Activated CD4-positive, alpha-beta T cell treated with anti-CD3 and anti-CD28 coated beads, Interleukin-2, amount 10 ng/mL, durations not matched to agents 7 days and 5 days (primary cell): ENCODE data around the gene SRPX2. TPM values are rescaled to one million over a fixed set of nuclear protein-coding genes. Genes with fewer than 3 reads are reported as not detected.

Experiments
- CTCF ChIA-PET: fragments of 350-600 bp; sonication (Branson Sonifier 250); formaldehyde crosslinking; loops from one replicate; lab custom pipeline; 2021; ENCODE audit warnings: antibody characterized with exemption; lab: Charles Lee
- POLR2A ChIA-PET: fragments of 350-600 bp; sonication (Branson Sonifier 250); formaldehyde crosslinking; loops from one replicate; lab custom pipeline; 2021; ENCODE audit warnings: antibody characterized with exemption; lab: Charles Lee
- DNase-seq: peaks from one replicate; pipeline ENCODE4 v3.0.0-alpha.2; 2020
- H3K27ac Mint-ChIP-seq: one replicate; pipeline ENCODE4 v1.8.0; 2021; ENCODE audit warnings: mild to moderate bottlenecking, moderate library complexity, mixed read lengths
- H3K27me3 Mint-ChIP-seq: one replicate; pipeline ENCODE4 v1.8.0; 2021; ENCODE audit warnings: mixed read lengths
- H3K36me3 Mint-ChIP-seq: one replicate; pipeline ENCODE4 v1.8.0; 2021; ENCODE audit warnings: low read depth, mixed read lengths
- H3K4me1 Mint-ChIP-seq: one replicate; pipeline ENCODE4 v1.8.0; 2021; ENCODE audit warnings: mixed read lengths
- H3K4me3 Mint-ChIP-seq: one replicate; pipeline ENCODE4 v1.8.0; 2021; ENCODE audit warnings: mild to moderate bottlenecking, moderate library complexity, mixed read lengths
- H3K9me3 Mint-ChIP-seq: one replicate; pipeline ENCODE4 v1.8.0; 2021; ENCODE audit warnings: mixed read lengths
- total RNA-seq, 2 experiments: library from RNA; stranded (reverse); gene quantifications; one replicate each; pipeline ENCODE4 v1.2.3, GENCODE V29; 2021

SRPX2 gene
- total RNA-seq, 2 experiments from 2014 or later: not detected

GRCh38 chrX:100636321-100636991 lies 7.5 kb upstream of the SRPX2 start, which contains the start of gene TSPAN6:
TSS of gene TSPAN6 (minus strand) at chrX:100636806. CDS start at chrX:100636694, 112 bp downstream.
- peaks cover 16% of the 10 kb centered on the region for H3K27me3 Mint-ChIP-seq
- CTCF ChIA-PET: no interaction called here
- POLR2A ChIA-PET: no interaction called here
- no peaks in the 10 kb centered on the region for H3K36me3 Mint-ChIP-seq
- no peaks in the 10 kb centered on the region for H3K9me3 Mint-ChIP-seq
- H3K4me1 Mint-ChIP-seq: peaks cover 7% of the 10 kb centered on the region
- no peak within 1 kb of the TSS for H3K27ac Mint-ChIP-seq
- DNase-seq: peak; percentile 74
- H3K4me3 Mint-ChIP-seq: peak within 1 kb of the TSS; percentile 77

DNA sequence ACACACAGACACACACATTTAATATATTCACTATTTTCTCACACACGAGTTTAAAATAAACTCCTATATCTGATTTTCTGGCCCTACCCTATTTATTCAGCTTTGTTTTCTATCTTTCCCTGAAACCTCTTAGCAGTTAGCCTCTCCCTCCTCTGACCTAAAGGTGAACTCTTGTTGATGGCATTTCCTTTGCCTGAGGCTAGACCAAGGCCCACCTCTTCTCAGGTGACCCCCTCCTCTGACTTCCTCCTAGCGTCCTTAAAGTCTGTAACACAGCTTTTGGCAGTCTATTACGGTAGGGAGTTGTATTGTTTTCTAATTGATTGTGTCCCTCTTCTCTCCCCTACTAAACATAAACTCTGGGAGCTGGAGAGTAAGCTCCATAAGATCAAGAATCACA lies 1.7 kb upstream of the SRPX2 start:
- ChIA-PET CTCF (no interaction called here), POLR2A (no interaction called here)
- DNase-seq: no peak
- H3K36me3 Mint-ChIP-seq: no peaks in the 10 kb centered on the region
- H3K4me3 Mint-ChIP-seq: no peak overlapping the region
- peaks cover 14% of the 10 kb centered on the region for H3K27me3 Mint-ChIP-seq
- no peak overlapping the region for H3K27ac Mint-ChIP-seq
- H3K4me1 Mint-ChIP-seq: no peaks in the 10 kb centered on the region
- H3K9me3 Mint-ChIP-seq: no peaks in the 10 kb centered on the region

- ChIA-PET POLR2A (no interaction called here), CTCF (no interaction called here)
- no peaks in the 10 kb centered on the region for H3K36me3 Mint-ChIP-seq
- no peaks in the 10 kb centered on the region for H3K9me3 Mint-ChIP-seq
- DNase-seq: no peak
- no peak overlapping the region for H3K27ac Mint-ChIP-seq
- H3K4me1 Mint-ChIP-seq: no peaks in the 10 kb centered on the region
- H3K4me3 Mint-ChIP-seq: no peak overlapping the region
- peaks cover 13% of the 10 kb centered on the region for H3K27me3 Mint-ChIP-seq
These were observed 787 bp upstream of the SRPX2 start for GRCh38 chrX:100643212-100643611.

GRCh38 chrX:100645106-100645505 lies 1.1 kb downstream of the SRPX2 start:
- H3K36me3 Mint-ChIP-seq: no peaks in the 10 kb centered on the region
- H3K4me3 Mint-ChIP-seq: no peak overlapping the region
- H3K4me1 Mint-ChIP-seq: no peaks in the 10 kb centered on the region
- CTCF ChIA-PET: no interaction called here
- POLR2A ChIA-PET: no interaction called here
- no peaks in the 10 kb centered on the region for H3K9me3 Mint-ChIP-seq
- DNase-seq: no peak
- H3K27ac Mint-ChIP-seq: no peak overlapping the region
- peaks cover 6% of the 10 kb centered on the region for H3K27me3 Mint-ChIP-seq

GRCh38 chrX:100647095-100647494 lies 3.1 kb downstream of the SRPX2 start:
- Mint-ChIP-seq H3K27me3 (peaks cover 6% of the 10 kb centered on the region), H3K36me3 (no peaks in the 10 kb centered on the region), H3K9me3 (no peaks in the 10 kb centered on the region)

GRCh38 chrX:100647739-100648138 lies 3.7 kb downstream of the SRPX2 start:
- no peak for DNase-seq

More at GRCh38 chrX:100647095-100647494, 3.1 kb downstream of the SRPX2 start:
- ChIA-PET CTCF (no interaction called here), POLR2A (no interaction called here)
- DNase-seq: no peak
- Mint-ChIP-seq H3K4me1 (no peaks in the 10 kb centered on the region), H3K27ac (no peak overlapping the region), H3K4me3 (no peak overlapping the region)

DNA sequence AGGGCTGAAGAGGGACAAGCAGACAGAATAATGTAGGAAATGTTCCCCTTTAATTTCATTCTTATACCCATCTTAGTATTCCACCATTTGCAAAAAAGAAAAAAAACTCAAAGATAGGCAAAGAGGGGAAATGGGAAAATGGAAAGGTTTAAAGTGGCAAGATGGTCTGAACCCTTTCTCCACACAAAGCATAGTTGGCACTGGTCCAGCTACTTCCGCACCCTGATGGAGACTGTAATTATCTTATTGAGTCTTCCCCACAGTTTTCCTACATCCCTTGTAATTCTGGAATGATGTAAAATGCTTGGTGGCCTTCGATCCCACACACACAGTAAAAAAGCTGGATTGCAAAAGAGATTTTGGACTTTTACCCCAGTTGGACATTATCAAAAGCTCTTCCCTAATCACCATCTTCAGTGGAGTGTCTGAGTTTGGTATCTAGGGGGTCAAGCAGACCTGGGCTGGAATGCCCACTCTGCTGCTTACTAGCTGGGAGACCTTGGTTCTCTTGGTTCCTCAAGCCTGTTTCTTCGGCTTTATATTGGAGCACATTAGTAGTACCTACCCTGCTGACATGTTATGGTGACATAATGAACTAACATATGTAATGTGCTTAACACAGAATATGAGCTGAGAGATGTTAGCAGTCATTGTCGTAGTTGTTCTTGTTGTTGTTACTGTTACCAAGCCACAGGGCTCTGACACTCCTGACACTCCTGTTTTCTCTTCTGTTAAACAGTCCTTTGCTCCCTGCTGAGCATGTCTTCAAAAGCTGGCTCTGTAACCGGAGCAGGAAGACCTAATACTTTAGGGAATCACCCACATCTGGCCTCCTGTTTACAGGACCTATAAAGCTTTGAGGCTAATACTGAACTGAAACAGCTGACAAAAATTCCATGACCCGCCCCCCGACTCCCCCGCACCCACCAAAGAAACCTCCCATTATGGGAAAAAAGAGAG lies 4.7 kb downstream of the SRPX2 start:
- no peak overlapping the region for H3K4me3 Mint-ChIP-seq
- POLR2A ChIA-PET: no interaction called here
- CTCF ChIA-PET: no interaction called here

More at GRCh38 chrX:100647739-100648138, 3.7 kb downstream of the SRPX2 start:
- H3K27me3 Mint-ChIP-seq: peaks cover 6% of the 10 kb centered on the region
- no peak overlapping the region for H3K4me3 Mint-ChIP-seq
- no peak overlapping the region for H3K27ac Mint-ChIP-seq
- H3K36me3 Mint-ChIP-seq: no peaks in the 10 kb centered on the region
- no peaks in the 10 kb centered on the region for H3K4me1 Mint-ChIP-seq
- ChIA-PET CTCF (no interaction called here), POLR2A (no interaction called here)
- H3K9me3 Mint-ChIP-seq: no peaks in the 10 kb centered on the region

DNA sequence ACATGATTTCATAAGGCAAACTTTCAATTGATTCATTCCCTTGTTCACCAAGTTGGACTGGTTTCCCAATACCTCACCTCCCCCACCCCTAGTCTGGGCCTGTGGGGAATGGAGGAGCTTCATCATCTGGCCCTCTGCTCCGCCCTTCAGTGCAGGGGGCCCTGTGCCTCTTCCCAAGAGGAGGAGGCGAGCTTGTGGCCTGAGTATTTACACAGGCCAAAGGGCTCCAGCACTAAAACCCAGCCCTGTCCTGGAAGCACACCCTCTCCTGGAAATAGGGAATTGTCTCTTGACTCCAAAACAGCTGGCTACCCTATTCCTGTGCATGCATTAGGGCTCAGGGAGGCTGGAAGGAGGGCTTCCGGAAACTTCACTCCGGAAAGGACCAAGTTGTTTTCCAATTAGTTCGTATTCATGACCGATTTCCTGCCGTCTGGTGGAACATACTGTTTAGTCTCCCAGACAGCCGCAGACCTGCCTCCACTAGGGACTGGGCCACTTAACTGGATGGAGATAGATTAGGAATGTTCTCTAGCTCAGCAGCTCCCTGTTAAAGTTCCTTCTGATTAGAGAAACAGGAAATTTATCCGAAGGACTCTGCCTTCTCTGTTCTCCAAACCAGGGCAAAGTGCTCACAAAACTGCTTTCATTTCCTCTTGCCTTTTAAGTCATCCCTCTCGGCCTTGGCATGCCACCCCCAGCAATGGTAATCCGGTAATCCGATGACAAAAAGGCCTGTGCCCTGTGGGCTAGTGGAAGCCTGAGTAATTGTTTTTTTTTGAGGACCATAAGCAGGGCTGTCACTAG lies 5.8 kb downstream of the SRPX2 start:
- H3K4me3 Mint-ChIP-seq: no peak overlapping the region
- no peaks in the 10 kb centered on the region for H3K36me3 Mint-ChIP-seq
- DNase-seq: no peak
- peaks cover 6% of the 10 kb centered on the region for H3K27me3 Mint-ChIP-seq
- H3K4me1 Mint-ChIP-seq: no peaks in the 10 kb centered on the region
- ChIA-PET CTCF (no interaction called here), POLR2A (no interaction called here)
- no peaks in the 10 kb centered on the region for H3K9me3 Mint-ChIP-seq
- no peak overlapping the region for H3K27ac Mint-ChIP-seq

More for the DNA sequence above, 4.7 kb downstream of the SRPX2 start:
- H3K9me3 Mint-ChIP-seq: no peaks in the 10 kb centered on the region
- no peak overlapping the region for H3K27ac Mint-ChIP-seq
- no peaks in the 10 kb centered on the region for H3K36me3 Mint-ChIP-seq
- peaks cover 9% of the 10 kb centered on the region for H3K27me3 Mint-ChIP-seq
- no peaks in the 10 kb centered on the region for H3K4me1 Mint-ChIP-seq
- no peak for DNase-seq

DNA sequence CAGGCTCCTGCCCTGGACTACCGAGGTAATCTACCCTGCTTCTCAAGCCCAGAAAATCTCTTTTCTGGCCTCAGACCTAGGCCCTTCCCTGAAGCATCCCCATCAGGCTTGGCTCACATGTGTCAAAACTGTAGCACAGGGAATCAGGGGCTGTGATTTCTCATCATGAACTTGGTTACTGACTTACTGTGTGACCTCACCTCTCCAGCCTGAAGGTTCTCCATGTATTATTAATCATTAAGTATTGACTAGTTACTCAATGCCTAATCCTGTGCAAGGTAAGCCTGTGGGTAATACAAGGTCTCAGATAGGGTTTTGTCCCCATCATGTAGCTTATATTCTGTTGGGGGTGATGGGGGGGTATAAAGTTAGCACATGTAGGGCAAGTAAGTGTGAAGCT lies 6.8 kb downstream of the SRPX2 start:
- ChIA-PET POLR2A (no interaction called here), CTCF (no interaction called here)
- Mint-ChIP-seq H3K9me3 (no peaks in the 10 kb centered on the region), H3K4me1 (no peaks in the 10 kb centered on the region), H3K27ac (no peak overlapping the region), H3K27me3 (peaks cover 6% of the 10 kb centered on the region), H3K36me3 (no peaks in the 10 kb centered on the region), H3K4me3 (no peak overlapping the region)
- no peak for DNase-seq

GRCh38 chrX:100652266-100652665 lies 8.3 kb downstream of the SRPX2 start:
- peaks cover 3% of the 10 kb centered on the region for H3K27me3 Mint-ChIP-seq
- DNase-seq: no peak
- H3K4me1 Mint-ChIP-seq: no peaks in the 10 kb centered on the region
- CTCF ChIA-PET: interaction anchor here (1.1 kb wide), 1 partner anchor 20 kb away, joined by 3 read pairs; no protein-coding TSS in a partner anchor
- H3K27ac Mint-ChIP-seq: no peak overlapping the region
- H3K4me3 Mint-ChIP-seq: no peak overlapping the region
- POLR2A ChIA-PET: no interaction called here
- H3K9me3 Mint-ChIP-seq: no peaks in the 10 kb centered on the region
- H3K36me3 Mint-ChIP-seq: no peaks in the 10 kb centered on the region

- ChIA-PET CTCF (no interaction called here), POLR2A (no interaction called here)
- Mint-ChIP-seq H3K4me1 (no peaks in the 10 kb centered on the region), H3K4me3 (no peak overlapping the region), H3K36me3 (no peaks in the 10 kb centered on the region), H3K27me3 (peaks cover 3% of the 10 kb centered on the region), H3K27ac (no peak overlapping the region), H3K9me3 (no peaks in the 10 kb centered on the region)
- no peak for DNase-seq
These were observed 10.3 kb downstream of the SRPX2 start for GRCh38 chrX:100654261-100654660.

- POLR2A ChIA-PET: no interaction called here
- H3K9me3 Mint-ChIP-seq: no peaks in the 10 kb centered on the region
These were observed 15.0 kb downstream of the SRPX2 start for GRCh38 chrX:100658941-100659381.

More at GRCh38 chrX:100658941-100659381, 15.0 kb downstream of the SRPX2 start:
- CTCF ChIA-PET: no interaction called here
- Mint-ChIP-seq H3K4me1 (no peaks in the 10 kb centered on the region), H3K4me3 (no peak overlapping the region), H3K27me3 (no peaks in the 10 kb centered on the region), H3K36me3 (no peaks in the 10 kb centered on the region), H3K27ac (no peak overlapping the region)
- DNase-seq: no peak
